PC-9 (cell line): ENCODE data around the gene BRIP1.

Experiments used
- CTCF ChIP-seq: fragments of 200-600 bp; sonication (generic); conservative IDR thresholded peaks from 2 replicates; pipeline ENCODE4 v1.6.1; 2017; ENCODE audit warnings: mixed run types, antibody characterized with exemption, mild to moderate bottlenecking, moderate library complexity
- EZH2 ChIP-seq: fragments of 200-600 bp; sonication (generic); IDR thresholded peaks from 2 replicates; pipeline ENCODE4 v1.8.0; 2017; ENCODE audit warnings: antibody characterized with exemption, low read depth

- TF ChIP-seq CTCF (no peak), EZH2 (no peak)
These were observed 202.4 kb downstream of the BRIP1 start for GRCh38 chr17:61660746-61661485.
